Embryonic facial prominence (tissue), 1 donor: ENCODE results near the gene DNAJC24.

Source experiments
- DNase-seq: peaks from one replicate; pipeline ENCODE4 v3.0.0-alpha.2; 2016; ENCODE audit errors: extremely low spot score

DNAJC24 gene

GRCh38 chr11:31415435-31415834, 45.8 kb downstream of the DNAJC24 start:
- DNase-seq, result no peak

DNA sequence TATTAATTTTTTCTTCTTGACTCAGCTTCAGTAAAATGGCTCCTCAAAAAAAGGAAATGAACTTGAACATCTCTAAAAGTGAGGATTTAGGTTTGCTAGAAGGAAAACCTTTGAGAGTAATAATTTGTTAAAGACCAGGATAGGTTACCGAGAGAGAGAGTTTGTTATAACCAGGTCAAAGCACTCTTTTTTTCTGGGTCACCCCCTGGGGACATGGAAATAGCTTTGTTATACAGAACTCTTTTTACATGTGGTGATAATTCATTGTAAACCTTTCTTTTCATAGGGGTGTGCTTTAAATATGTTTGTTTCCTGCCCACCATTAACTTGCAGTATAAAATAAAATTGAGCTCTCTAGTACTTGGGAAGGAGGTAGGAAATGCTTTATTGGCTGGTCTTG, 47.7 kb downstream of the DNAJC24 start:
- DNase-seq, result no peak

GRCh38 chr11:31417816-31418215, 48.2 kb downstream of the DNAJC24 start:
- no peak for DNase-seq

GRCh38 chr11:31419138-31419537, 49.5 kb downstream of the DNAJC24 start:
- no peak for DNase-seq

GRCh38 chr11:31419669-31420068, 50.0 kb downstream of the DNAJC24 start:
- DNase-seq, result no peak

GRCh38 chr11:31421820-31422219, 52.2 kb downstream of the DNAJC24 start:
- no peak for DNase-seq

DNA sequence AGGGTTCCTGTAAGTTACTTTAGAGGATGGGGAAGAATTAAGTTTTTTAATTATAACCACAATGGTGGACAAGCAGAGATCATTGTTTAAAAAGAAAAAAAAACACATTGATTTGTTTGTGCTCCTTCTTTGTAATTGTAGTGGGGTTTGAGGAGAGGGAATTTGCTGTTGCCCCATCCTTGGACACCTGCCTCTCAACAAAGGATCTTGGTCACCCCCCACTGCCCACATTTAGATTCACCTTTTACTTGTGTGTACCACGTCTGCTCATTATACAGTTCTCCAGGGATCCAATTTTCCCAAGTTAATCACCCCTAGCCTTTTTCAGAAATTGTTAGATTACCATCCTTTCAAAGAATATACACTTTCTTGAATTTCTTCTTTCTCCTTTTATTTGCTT, 53.0 kb downstream of the DNAJC24 start:
- no peak for DNase-seq

GRCh38 chr11:31424652-31425051, 55.0 kb downstream of the DNAJC24 start:
- DNase-seq, result no peak

GRCh38 chr11:31433851-31434250, 64.2 kb downstream of the DNAJC24 start:
- no peak for DNase-seq

- no peak for DNase-seq
Observed at GRCh38 chr11:31437742-31438435, 68.2 kb downstream of the DNAJC24 start.

GRCh38 chr11:31441296-31441695, 71.6 kb downstream of the DNAJC24 start:
- DNase-seq, result no peak

DNA sequence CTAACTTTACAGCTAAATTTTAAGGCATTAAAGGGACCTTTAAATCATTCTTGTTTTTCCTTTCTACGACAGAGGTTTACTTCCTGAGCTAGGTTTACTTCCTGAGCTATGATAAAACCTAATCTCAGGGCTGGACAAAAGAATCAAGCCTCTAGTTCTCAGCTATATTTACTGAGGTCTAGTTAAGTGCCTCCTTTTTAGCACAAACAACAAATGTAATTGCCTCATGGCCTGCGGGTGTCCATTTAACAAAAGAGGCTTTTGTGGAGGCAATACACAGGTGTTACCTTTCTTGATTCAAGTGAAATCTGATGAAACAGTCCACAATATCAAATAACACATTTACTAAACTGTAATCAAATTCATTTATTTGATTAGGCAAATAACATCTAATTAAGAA, 72.4 kb downstream of the DNAJC24 start:
- no peak for DNase-seq

- DNase-seq, result no peak
Observed at GRCh38 chr11:31443802-31444201, 74.1 kb downstream of the DNAJC24 start.

- no peak for DNase-seq
Observed at GRCh38 chr11:31445621-31446020, 76.0 kb downstream of the DNAJC24 start.

- no peak for DNase-seq
Observed at GRCh38 chr11:31449040-31449439, 79.4 kb downstream of the DNAJC24 start.

DNA sequence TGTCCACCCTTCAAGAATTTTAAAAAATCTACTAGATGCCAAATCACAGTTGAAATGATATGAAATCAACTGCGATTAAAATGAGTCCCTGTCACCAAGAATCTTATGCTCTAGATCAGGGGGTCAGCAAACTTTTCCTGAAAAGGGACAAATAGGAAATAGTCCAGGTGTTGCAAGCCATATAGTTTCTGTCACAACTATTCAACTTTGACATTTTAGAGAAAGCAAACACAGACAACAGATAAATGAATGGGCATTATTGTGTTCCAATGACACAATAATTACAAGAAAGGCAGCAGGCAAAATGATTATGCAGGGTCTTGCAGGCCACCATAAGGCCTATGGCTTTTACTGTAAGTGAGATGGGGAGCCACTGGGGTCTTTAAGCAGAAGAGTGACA, 81.2 kb downstream of the DNAJC24 start:
- DNase-seq, result no peak

DNA sequence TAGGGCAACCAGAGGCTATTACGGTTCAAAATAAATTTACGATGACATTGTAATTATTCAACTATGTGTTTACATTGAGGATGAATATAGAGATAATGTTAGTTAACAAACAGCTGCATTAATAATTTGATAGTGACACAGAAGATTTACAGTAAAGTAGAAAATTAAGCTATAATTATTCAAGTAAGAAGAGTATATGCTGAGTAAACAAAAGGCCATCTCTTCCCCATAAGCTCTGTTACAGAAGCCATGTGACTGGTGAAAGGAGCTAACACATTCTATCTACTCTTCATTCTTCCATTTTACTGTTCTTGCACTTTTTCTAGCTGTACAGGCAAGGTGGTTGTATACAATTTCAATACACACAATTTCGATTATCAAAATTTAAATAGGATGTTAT, 85.5 kb downstream of the DNAJC24 start:
- DNase-seq, result no peak

DNA sequence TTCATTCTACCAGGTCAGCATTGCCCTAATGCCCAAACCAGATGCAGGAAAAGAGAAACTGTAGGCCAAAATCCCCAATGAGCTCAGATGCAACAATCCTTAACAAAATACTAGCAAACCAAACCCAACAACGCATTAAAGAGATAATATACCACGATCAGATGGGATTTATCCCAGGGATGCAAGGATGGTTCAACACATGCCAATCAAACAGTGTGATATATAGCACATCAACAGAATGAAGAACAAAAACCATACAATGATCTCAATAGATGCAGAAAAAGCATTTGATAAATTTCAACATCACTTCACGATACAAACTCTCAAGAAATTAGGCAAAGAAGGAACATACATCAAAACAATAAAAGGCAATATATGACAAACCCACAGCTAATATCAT, 94.8 kb downstream of the DNAJC24 start:
- no peak for DNase-seq

GRCh38 chr11:31474083-31474482, 104.4 kb downstream of the DNAJC24 start:
- DNase-seq, result no peak

- no peak for DNase-seq
Observed at GRCh38 chr11:31477528-31478222, 108.0 kb downstream of the DNAJC24 start.

- no peak for DNase-seq
Observed at GRCh38 chr11:31478223-31478590, 108.5 kb downstream of the DNAJC24 start.

DNA sequence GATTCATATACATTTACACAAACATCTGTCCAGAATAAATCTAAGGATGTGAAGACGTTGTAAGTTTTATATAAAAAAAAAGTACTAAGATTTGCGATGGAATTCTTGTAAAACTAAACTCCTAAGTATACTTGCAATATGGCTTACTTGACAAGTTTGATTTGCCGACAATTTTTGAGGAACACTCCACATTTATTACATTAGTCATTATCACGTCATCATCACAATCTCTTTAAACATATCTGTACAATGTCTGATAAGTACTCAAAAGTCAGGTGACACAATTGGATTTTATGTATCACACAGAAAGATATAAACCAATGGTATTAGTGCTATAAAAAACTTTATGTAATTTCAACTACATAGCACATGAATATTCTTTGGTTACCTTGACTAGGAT, 109.4 kb downstream of the DNAJC24 start:
- DNase-seq, result no peak

GRCh38 chr11:31480930-31481329, 111.3 kb downstream of the DNAJC24 start:
- no peak for DNase-seq
